Endothelial cell of umbilical vein (primary cell): ENCODE measurements around the gene GNB1.
A peak's percentile ranks its signal among the peaks of the same experiment; 100 is the strongest.

Source experiments
- CTCF ChIP-seq, 2 donors: IDR thresholded peaks; 1 replicate in 1 of 2; 2 replicates in 1 of 2; pipeline ENCODE4 v1.5.1; 2011; ENCODE audit warnings: low read length in 2 of 2, mild to moderate bottlenecking in 2 of 2, moderate library complexity in 2 of 2, control low read depth in 1 of 2, inconsistent platforms in 1 of 2, low read depth in 1 of 2; ENCODE audit not compliant: insufficient read depth in 1 of 2; ENCODE audit errors: extremely low read depth in 1 of 2
- EZH2 ChIP-seq: IDR thresholded peaks from 2 replicates; pipeline ENCODE4 v1.6.1; 2012; ENCODE audit warnings: borderline replicate concordance, low read depth, mild to moderate bottlenecking, moderate library complexity, low read length, inconsistent platforms; ENCODE audit not compliant: severe bottlenecking
- FOS ChIP-seq: IDR thresholded peaks from 2 replicates; pipeline ENCODE4 v1.6.1; 2011; ENCODE audit warnings: mild to moderate bottlenecking, low read length, moderate library complexity, borderline replicate concordance; ENCODE audit not compliant: insufficient read depth
- GATA2 ChIP-seq: IDR thresholded peaks from 2 replicates; pipeline ENCODE4 v1.7.0; 2011; ENCODE audit warnings: low read depth, mild to moderate bottlenecking, moderate library complexity, mixed read lengths, low read length; ENCODE audit not compliant: insufficient read length, insufficient read depth
- JUN ChIP-seq: IDR thresholded peaks from 2 replicates; pipeline ENCODE4 v1.6.1; 2011; ENCODE audit warnings: borderline replicate concordance, low read depth; ENCODE audit not compliant: insufficient read length, insufficient read depth
- MAX ChIP-seq: IDR thresholded peaks from 2 replicates; pipeline ENCODE4 v1.6.1; 2011; ENCODE audit not compliant: insufficient read depth, insufficient read length
- MYC ChIP-seq: IDR thresholded peaks from one replicate; pipeline ENCODE4 v1.6.1; 2011; ENCODE audit warnings: mild to moderate bottlenecking, low read depth, low read length
- POLR2A ChIP-seq: IDR thresholded peaks from 2 replicates; pipeline ENCODE4 v1.6.1; 2012; ENCODE audit warnings: low read depth, mild to moderate bottlenecking, control low read depth, low read length
- POLR2AphosphoS5 ChIP-seq: IDR thresholded peaks from 2 replicates; pipeline ENCODE4 v1.6.1; 2012; ENCODE audit warnings: low read depth, mild to moderate bottlenecking, control low read depth, low read length, moderate library complexity; ENCODE audit not compliant: insufficient read depth

GRCh38 chr1:1858382-1859086 lies 32.4 kb downstream of the GNB1 start:
- TF ChIP-seq POLR2AphosphoS5 (peak; percentile 68), POLR2A (no peak), MAX (no peak), CTCF (IDR thresholded peaks at IDR 0.05; ENCODE audit: extremely low read depth in 1 of 2, insufficient read depth in 1 of 2, low read depth in 1 of 2, low read length in 2 of 2) (peak; percentile 37 to 65), EZH2 (no peak), MYC (no peak), GATA2 (peak; percentile 87), JUN (peak; percentile 93), FOS (no peak)
